Stomach (tissue), 9 donors: Measurements from ENCODE around the gene NEDD4. TPM values are rescaled to one million over a fixed set of nuclear protein-coding genes. Genes with fewer than 3 reads are reported as not detected.

ENCODE experiments used
- DNase-seq, 2 donors: peaks; one replicate each; pipeline versions ENCODE4 v3.0.0 to v3.0.0-alpha.2; 2013 to 2019
- H3K27ac ChIP-seq, 5 donors: fragments of 200-600 bp in 4 of 5; sonication (generic) in 4 of 5; one replicate each; pipeline ENCODE4 v1.5.1; 2013 to 2019; ENCODE audit warnings: mild to moderate bottlenecking in 1 of 5, moderate library complexity in 1 of 5
- H3K27me3 ChIP-seq, 3 donors: fragments of 200-600 bp; sonication (generic); one replicate each; pipeline ENCODE4 v1.5.1; 2017 to 2019; ENCODE audit warnings: mixed run types in 1 of 3
- H3K36me3 ChIP-seq, 4 donors: fragments of 200-600 bp; sonication (generic); 1 replicate in 3 of 4; 2 replicates in 1 of 4; pipeline ENCODE4 v1.5.1; 2016 to 2019
- H3K4me1 ChIP-seq, 4 donors: fragments of 200-600 bp; sonication (generic); one replicate each; pipeline ENCODE4 v1.5.1; 2016 to 2019
- H3K4me3 ChIP-seq, 4 donors: fragments of 200-600 bp; sonication (generic) in 3 of 4; one replicate each; pipeline ENCODE4 v1.5.1; 2016 to 2019; ENCODE audit warnings: mild to moderate bottlenecking in 1 of 4
- H3K9me3 ChIP-seq, 4 donors: fragments of 200-600 bp; sonication (generic); one replicate each; pipeline ENCODE4 v1.5.1; 2016 to 2019
- CTCF ChIP-seq, 7 experiments: fragments of 450-650 bp in 4 of 7; fragments of 200-600 bp in 3 of 7; sonication (generic) in 3 of 7; IDR thresholded peaks; one replicate each; pipeline ENCODE4 v1.5.1; 2016 to 2019; ENCODE audit warnings: antibody characterized with exemption in 7 of 7, control low read depth in 2 of 7, mild to moderate bottlenecking in 1 of 7
- EP300 ChIP-seq: sonication (generic); formaldehyde crosslinking; IDR thresholded peaks from one replicate; pipeline ENCODE4 v1.6.1; 2017; ENCODE audit warnings: antibody characterized with exemption
- POLR2A ChIP-seq, 4 donors: fragments of 450-650 bp; IDR thresholded peaks; one replicate each; pipeline ENCODE4 v1.6.1; 2016; ENCODE audit warnings: antibody characterized with exemption in 4 of 4, control low read depth in 2 of 4, mild to moderate bottlenecking in 1 of 4, moderate library complexity in 1 of 4
- POLR2AphosphoS5 ChIP-seq, 3 donors: sonication (generic); formaldehyde crosslinking; IDR thresholded peaks; one replicate each; pipeline ENCODE4 v1.6.1; 2016; ENCODE audit warnings: antibody characterized with exemption in 3 of 3
- WGBS, 5 donors: extraction: QIAGEN DNeasy Blood & Tissue Kit in 3 of 5; methylation state at CpG; one replicate each; pipeline versions ENCODE4 v1.1.5 to v1.1.7; 2013 to 2018; 5-methylcytosine and 5-hydroxymethylcytosine counted together
- intact Hi-C: fragments of 100-400 bp; cut with DNase I; formaldehyde crosslinking; loops from one replicate; pipeline ENCODE4 v1.15.1; 2023; ENCODE audit warnings: low total_unique reads
- polyA plus RNA-seq, 3 donors: library from polyadenylated mRNA; stranded (reverse); fragments of 200-250 nt; gene quantifications; one replicate each; pipeline ENCODE4 v1.2.3, GENCODE V29; 2013
- total RNA-seq, 5 donors: library from RNA; depleted of rRNA; stranded (reverse); fragments of >200 nt; gene quantifications; one replicate each; pipeline versions ENCODE4 v1.1.0 to v1.2.3, GENCODE V29; 2014 to 2016
- donor health status: healthy with polysubstance abuse.
- donor health status: Bipolar disorder and iron deficiency.
- donor health status: healthy.

NEDD4 gene
- total and polyA plus RNA-seq, 8 donors = 2.9 to 40.8 (median 7.5) TPM

- 77 to 87% (median 81%) methylated on average over 3 of the region's 3 CpGs for WGBS, 5 donors
- intact Hi-C loops = no loop called here
- TF ChIP-seq POLR2AphosphoS5 (IDR thresholded peaks at IDR 0.05) (no peak), EP300 (no peak), CTCF (IDR thresholded peaks at IDR 0.05) (no peak), POLR2A (IDR thresholded peaks at IDR 0.05) (no peak)
- DNase-seq = no peak
- Histone ChIP-seq H3K27me3 (no peaks in the 10 kb centered on the region), H3K4me3 (no peak overlapping the region), H3K4me1 (peaks cover 0 to 4% (median 0%) of the 10 kb centered on the region in 4 donors), H3K36me3 (no peaks in the 10 kb centered on the region), H3K9me3 (no peaks in the 10 kb centered on the region), H3K27ac (no peak overlapping the region)
Observed at GRCh38 chr15:56001471-56002078, 8.2 kb upstream of the NEDD4 start.

- intact Hi-C loops = no loop called here
- H3K27me3 ChIP-seq = no peaks in the 10 kb centered on the region
- no peak overlapping the region for H3K4me3 ChIP-seq
- DNase-seq = no peak
- WGBS, 5 donors = 50 to 62% (median 60%) methylated on average over 1 of the region's 1 CpG
- no peaks in the 10 kb centered on the region for H3K36me3 ChIP-seq
- no peaks in the 10 kb centered on the region for H3K9me3 ChIP-seq
- H3K27ac ChIP-seq = no peak overlapping the region
- peaks cover 0 to 2% (median 0%) of the 10 kb centered on the region in 4 donors for H3K4me1 ChIP-seq
- TF ChIP-seq POLR2AphosphoS5 (IDR thresholded peaks at IDR 0.05) (no peak), EP300 (no peak), POLR2A (IDR thresholded peaks at IDR 0.05) (no peak), CTCF (IDR thresholded peaks at IDR 0.05) (no peak)
Observed at GRCh38 chr15:55999658-56000057, 6.2 kb upstream of the NEDD4 start.

- WGBS, 5 donors = 62 to 93% (median 76%) methylated on average over 1 of the region's 1 CpG
- Histone ChIP-seq H3K27me3 (no peaks in the 10 kb centered on the region), H3K36me3 (no peaks in the 10 kb centered on the region), H3K4me3 (no peak overlapping the region), H3K4me1 (peaks cover 0 to 9% (median 3%) of the 10 kb centered on the region in 4 donors), H3K27ac (no peak overlapping the region), H3K9me3 (no peaks in the 10 kb centered on the region)
- no peak for TF ChIP-seq POLR2A (IDR thresholded peaks at IDR 0.05)
- TF ChIP-seq POLR2AphosphoS5 (IDR thresholded peaks at IDR 0.05) = no peak
- no peak for TF ChIP-seq EP300
- no peak for TF ChIP-seq CTCF (IDR thresholded peaks at IDR 0.05)
- intact Hi-C loops = no loop called here
- no peak for DNase-seq
Observed at GRCh38 chr15:55998478-55998877, 5.1 kb upstream of the NEDD4 start.

GRCh38 chr15:55993804-55994560 is 570 bp upstream of the NEDD4 start:
- DNase-seq = peak in 1 of 2 donors; percentile 63

More at GRCh38 chr15:55993804-55994560, 570 bp upstream of the NEDD4 start:
- Histone ChIP-seq H3K4me3 (peak overlapping the region; percentile 78 to 89 (median 86)), H3K27me3 (no peaks in the 10 kb centered on the region), H3K9me3 (no peaks in the 10 kb centered on the region), H3K36me3 (no peaks in the 10 kb centered on the region), H3K4me1 (peaks cover 15 to 25% (median 20%) of the 10 kb centered on the region in 4 donors), H3K27ac (peak overlapping the region; percentile 81 to 95 (median 89))
- TF ChIP-seq CTCF (IDR thresholded peaks at IDR 0.05) = no peak
- no peak for TF ChIP-seq POLR2A (IDR thresholded peaks at IDR 0.05)
- TF ChIP-seq POLR2AphosphoS5 (IDR thresholded peaks at IDR 0.05) = no peak
- TF ChIP-seq EP300 = no peak
- WGBS, 5 donors = 1 to 3% (median 1%) methylated on average over 11 to 41 of the region's 41 CpGs
- intact Hi-C loops = no loop called here
